Glomerular visceral epithelial cell (primary cell): ENCODE data around the gene ZNF516.

Experiments
- DNase-seq: peaks from one replicate; pipeline ENCODE4 v3.0.0-alpha.2; 2016; ENCODE audit errors: extremely low spot score

Gene ZNF516

DNA sequence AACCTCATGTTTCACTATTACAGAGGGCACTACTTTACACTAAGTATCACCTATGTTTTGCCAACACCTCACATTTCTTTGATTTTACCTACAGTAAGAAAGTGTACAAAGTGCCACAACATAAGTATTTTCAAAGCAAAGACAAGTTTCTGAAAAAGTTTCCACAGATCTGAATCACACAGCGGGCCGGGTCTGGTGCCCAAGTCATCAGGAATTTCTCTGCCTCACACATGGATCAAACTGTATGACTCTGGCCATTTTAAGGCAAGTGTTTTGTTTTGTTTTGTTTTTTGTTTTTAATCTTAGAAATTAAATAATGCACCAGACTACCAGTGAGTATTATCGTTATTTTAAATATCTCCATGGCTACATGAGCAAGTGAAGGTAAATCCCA lies 73.4 kb downstream of the ZNF516 start:
- DNase-seq = no peak

DNA sequence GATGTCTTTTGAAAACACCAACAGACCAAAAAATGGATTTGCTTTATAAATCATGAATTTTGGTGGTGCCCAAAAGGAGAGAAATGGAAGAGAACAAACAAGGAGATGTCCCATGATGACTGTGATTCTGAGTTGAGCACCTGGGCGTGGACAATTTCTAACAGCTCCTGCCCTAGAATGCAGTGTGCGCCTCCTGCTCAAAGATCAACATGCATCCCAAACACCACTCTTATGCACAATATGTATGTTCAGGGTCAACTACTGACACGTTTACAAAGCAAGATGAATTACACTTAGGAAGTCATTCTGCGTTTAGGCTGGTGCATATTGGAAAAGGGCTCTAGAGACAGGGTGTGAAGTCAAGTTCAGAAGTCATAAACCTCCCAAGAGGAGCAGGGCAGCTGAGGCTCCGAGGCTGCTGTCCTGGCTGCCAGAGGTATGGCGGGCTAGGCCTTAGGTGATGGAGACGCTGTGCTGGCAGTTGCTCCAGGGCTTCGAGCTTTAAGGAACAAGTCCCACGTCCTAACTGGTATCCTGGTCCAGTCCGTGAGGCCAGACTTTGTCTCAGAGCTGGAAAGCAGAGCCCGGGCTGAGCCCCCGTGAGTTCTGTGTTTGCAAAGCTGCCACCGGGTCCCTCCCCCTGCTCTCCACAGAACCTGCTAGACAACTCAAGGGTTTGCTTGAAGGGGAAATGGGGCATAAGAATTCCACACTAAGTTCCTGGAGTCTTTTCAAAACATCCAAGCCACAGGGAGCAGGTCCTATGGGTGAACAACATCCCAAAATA lies 74.0 kb downstream of the ZNF516 start:
- DNase-seq = no peak

- DNase-seq = no peak
Observed at GRCh38 chr18:76419811-76420210, 75.2 kb downstream of the ZNF516 start.

DNA sequence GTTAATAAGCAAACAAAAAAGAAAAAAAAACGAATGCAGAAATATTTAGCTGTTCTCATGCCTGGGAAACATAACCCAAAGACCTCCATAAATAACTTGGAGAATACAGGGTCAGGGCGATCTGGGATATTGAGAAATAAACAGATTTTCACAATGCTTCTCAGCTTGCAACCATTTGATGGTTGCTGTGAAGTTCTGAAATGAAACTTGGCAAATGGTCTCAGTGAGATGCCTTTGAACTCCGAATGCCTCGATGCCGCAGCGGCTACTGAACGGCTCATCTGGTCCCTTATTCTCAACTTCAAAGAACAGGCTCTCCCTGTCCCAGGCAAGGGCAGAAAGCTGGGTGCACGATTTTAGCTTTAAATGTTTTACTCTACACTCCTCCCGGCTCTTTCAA lies 78.1 kb downstream of the ZNF516 start:
- DNase-seq = no peak

- no peak for DNase-seq
Observed at GRCh38 chr18:76414936-76415621, 80.0 kb downstream of the ZNF516 start.

DNA sequence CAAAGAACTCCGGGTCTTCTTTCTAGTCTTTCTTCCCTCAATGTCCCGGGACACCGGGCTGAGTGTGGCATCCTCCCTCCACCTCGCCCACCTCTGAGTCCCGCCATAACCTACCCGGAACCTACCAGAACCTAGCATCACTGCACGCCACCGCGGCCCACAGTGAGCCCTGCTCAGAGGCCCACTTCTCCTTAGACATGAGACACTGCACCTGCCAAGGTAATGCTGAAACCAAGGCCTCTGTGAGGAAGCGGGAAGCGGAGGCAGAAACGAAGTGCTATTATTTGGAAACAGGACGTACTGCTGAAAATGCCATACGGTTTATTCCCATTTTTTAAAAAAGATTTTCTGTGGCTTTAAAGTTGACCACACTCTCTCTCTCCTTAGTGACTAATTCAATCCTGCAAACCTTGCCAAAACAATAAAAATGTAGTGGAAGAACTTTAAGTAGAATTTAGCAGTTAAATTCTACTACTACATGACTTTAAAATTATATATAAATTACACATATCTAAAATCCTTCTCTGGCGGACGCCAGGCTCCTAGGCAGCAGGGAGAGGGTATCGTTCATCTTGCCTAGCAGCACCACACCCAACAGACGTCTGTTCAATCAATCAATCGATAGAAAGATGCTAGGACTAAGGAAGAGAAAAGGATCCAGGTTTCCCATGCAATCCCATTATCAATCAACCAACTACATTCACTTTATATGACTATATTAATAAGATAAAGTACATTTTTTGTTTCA lies 82.0 kb downstream of the ZNF516 start:
- DNase-seq = no peak

DNA sequence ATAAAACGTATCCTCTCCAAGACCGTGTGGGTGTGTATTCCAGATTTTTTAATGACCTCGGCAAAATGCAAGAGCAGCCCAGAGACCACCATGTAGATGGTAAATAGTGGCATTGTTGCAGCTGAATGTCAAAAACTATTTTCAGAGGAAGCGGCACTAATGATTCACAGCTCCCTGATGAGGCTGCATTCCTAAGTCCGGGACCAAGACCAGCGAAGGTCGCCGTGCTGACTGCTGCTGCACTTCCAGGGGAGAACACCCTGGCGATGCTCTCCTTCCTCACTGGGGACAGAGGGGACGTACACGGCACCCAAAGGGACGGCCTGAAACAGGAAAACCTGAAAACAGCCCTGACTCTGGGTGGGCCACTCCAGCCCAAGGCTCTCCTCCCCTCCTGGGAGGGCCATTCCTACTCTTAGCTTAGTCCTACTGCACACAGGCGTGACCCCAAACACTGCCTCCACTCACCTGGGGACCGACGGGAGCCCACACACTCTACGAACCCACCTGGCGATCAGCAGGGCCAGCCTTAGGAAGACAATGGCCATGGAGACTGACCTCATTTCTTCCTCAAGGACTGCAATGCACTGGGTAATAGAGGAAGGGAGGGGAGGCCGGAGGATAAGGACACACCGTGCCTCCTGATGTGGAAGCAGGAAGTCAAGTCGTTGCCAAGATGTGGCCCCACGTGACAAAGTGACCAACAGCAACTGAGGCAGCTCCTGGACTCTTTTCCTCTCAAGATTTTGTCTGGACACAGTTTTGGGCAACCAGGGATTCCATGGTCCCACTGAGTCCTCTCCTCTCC lies 82.8 kb downstream of the ZNF516 start:
- DNase-seq = no peak

DNA sequence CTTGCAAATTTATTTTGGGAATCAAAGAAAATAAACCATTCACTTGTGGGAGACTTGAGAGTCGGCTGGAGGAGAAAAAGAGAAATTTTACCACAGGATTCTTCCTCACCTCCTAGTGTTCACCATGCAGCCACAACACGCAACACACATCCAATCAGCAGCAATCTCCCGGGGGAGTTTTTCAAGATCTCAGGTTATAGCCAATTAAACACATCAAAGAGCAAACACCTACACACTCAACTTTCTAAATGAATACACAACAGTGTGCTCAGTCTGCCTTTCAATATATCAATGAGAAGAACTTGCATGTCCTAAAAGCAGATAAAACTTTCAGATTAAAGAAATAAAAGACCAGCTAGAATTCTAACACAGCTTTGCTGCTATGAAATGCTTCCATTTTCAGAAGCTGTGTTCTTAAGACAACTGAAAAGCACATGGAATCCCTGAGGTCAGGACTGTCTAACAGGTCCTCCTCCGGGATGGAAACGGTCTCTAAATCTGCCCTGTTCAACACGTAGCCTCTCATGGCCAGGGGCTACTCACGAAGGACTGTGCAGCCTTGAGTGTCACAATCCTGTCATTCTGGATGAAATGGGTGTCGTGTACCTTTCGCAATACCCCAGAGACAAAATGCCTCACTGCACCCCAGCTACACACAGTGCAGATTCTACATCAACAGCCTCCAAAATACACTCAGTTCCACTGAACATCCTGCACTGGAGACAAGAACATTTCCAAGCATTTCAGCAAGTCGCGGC lies 84.2 kb downstream of the ZNF516 start:
- DNase-seq = no peak

- no peak for DNase-seq
Observed at GRCh38 chr18:76410033-76410432, 85.0 kb downstream of the ZNF516 start.

GRCh38 chr18:76408480-76409067 lies 86.5 kb downstream of the ZNF516 start:
- DNase-seq = no peak

DNA sequence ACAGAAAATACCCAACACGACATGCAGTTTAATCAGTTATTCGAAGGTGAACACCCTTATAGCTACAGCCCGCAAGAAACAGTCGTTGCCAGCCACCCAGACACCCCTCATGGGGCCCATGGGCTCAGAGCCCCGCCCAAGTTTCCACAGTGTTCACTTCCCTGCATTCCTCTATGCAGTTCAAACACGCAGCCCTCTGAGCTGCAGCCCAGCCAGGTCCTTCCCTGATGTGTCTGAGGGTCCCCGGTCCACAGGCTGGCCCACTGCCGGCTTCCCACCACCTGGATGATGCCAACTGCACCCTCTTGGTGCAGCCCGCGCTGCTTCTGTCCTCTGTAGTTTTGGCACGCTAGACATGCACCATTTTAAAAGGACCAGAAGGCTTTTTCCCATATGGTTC lies 87.4 kb downstream of the ZNF516 start:
- DNase-seq = no peak

GRCh38 chr18:76406791-76407190 lies 88.3 kb downstream of the ZNF516 start:
- DNase-seq = no peak

DNA sequence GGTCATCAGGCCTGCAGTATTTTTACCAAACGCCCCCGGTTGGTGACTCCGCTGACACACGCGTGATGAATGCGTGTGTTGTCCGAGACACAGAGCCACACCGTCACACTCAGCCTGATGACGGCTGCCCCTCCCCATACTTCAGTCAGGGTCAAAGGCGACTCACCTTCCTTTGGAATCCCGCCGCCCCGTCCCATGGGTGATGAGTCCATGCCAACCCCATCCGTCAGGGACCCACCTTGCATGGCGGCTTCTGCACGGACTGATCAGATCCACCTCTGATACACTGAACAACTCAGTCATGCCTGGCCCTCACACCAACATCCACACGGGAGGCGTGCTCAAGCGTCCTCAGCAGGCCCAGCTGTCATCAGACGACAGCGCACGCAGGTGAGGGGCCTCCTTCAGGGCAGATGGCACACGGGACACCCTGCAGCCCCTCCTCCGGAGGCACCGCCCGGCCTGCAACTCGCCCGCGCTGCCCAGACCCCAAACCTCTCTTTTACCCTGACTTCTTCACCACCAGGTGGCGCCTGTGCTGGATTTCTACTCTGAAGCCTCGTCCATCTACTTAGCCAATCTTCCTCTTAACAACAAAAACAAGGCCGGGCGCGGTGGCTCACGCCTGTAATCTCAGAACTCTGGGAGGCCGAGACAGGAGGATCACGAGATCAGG lies 89.2 kb downstream of the ZNF516 start:
- no peak for DNase-seq

- DNase-seq = no peak
Observed at GRCh38 chr18:76405280-76405679, 89.8 kb downstream of the ZNF516 start.

GRCh38 chr18:76404345-76404831 lies 90.7 kb downstream of the ZNF516 start:
- no peak for DNase-seq

DNA sequence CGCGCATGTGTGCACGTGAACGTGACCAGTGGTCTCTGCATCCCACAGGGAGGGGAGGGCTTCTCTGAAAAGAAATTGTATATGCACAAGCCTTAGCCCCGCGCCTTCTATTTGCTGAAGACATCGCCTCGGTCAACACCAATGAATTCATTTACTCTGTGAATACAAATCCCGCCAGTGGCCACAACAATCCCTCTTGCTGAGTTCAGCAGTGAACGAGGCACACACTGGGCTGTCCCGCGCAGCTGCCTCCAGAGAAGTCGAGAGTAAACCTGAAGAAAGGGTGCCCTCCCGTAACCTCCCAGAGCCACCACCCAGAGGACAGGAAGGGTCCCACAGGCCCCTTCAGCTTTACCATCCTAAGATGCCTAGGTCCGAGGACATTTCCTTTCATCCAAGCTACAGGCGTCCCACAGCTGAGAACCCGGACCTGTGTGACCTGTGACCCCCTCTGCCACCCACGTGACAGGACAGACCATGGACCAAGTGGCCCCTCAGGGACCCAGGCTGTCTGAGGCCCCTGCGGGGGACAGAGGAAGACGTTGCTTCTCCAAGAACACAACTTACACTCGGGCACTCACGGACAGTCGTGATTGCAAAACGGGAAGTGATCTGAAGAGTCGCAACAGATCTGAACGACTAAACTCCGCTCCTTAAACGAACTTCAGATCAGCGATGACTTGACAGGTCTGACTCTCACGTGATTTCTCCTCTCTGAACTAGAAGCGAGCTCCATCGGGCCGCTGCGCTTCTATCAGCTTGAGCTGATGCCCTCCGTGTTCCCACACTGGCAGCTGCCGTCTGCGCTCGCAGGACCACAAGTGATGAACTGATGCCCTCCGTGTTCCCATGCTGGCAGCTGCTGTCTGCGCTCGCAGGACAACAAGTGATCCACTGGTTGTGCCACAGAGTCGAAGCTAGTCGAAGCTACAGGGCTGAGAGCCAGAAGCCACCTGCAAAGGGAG lies 92.7 kb downstream of the ZNF516 start:
- no peak for DNase-seq

DNA sequence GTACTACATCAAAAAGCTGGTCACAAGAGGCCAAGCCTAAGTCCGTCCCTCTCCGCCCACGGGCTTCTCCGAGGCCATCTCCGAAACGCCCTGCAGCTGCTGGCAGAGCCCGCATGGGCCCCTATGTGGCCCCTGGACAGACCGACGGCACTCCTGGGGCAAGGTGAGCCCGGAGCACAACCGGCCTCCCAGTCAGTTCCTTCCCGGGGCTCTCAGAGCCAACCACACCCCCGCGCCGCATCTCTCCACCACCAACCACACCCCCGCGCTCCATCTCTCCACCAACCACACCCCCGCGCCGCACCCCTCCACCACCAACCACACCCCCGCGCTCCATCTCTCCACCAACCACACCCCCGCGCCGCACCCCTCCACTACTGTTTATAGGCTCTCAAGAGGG lies 93.5 kb downstream of the ZNF516 start:
- DNase-seq = no peak

GRCh38 chr18:76399613-76400391 lies 95.2 kb downstream of the ZNF516 start:
- DNase-seq = no peak
